ENCODE data around the gene FOXB2.
"Not testable (repeated sequence)": the region's sequence is repeated elsewhere in the genome, so short reads cannot be mapped to it uniquely, and the experiment has no call there.

FOXB2 gene

DNA sequence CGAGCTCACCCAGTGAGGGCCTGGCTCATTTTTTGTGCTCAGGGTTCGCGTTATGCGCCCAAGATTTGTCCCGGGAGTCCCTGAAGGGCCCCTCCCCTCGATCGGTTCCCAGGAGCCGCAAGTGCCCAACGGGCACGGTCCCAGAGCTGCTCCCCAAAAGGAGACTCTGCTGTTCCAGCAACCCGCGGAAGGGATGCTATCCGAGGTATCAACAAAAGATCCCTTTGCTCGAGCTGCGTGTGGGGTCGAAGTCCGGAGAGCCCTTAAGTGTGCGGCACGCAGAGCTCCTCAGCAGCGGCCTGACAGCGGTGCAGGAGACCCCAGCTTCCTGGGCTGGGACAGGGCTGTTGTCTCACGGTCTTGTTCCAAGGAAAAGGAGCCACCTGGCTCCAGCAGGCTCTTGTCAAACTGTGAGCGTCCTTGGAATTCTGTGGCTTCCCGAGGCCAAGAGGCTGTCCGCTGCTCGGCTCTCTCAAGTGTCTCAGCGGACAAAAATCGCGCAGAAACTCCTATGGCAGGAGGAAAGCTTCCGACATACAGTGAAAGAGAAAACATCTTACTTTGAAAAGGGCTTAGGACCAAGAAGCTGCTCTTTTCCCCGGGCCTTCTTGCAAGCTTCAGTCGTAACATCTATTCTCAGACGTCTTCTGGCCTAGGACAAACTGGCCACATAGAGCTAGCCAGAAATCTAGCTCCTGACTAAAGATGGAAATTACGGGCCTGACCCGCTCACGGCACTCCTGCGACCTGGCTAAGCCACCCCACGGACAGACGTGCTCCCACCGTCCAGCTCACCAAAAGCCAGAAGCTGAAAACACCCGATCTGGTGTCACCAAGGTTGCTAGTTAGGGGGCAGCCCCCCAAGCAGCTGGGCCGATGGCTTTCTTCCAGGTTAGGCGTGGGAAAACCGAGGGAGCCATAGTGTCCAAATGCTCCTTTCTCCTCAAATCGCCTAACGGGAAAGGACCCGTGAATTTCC lies 2.6 kb upstream of the FOXB2 start:
- DNase-seq (ENCODE audit: low read depth) = no peak

DNA sequence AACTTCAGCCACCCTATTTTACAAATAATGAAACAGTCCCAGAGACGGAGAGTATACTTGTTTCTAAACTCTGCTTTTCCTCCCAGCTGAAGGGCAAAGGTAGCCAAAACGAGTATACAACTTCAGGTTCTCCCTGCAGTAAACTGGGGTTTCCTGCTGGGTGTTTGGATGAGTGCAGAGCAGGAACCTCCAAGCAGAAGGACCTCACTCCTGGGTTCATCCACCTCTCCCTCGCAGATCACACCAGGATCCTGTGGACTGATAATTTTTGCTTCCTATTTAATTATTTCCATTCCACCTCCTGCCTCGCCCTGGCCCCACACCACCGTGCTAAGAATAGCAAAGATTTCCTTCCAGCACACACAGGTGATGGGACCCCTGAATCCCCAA lies 2.0 kb upstream of the FOXB2 start:
- DNase-seq (ENCODE audit: low read depth) = no peak

DNA sequence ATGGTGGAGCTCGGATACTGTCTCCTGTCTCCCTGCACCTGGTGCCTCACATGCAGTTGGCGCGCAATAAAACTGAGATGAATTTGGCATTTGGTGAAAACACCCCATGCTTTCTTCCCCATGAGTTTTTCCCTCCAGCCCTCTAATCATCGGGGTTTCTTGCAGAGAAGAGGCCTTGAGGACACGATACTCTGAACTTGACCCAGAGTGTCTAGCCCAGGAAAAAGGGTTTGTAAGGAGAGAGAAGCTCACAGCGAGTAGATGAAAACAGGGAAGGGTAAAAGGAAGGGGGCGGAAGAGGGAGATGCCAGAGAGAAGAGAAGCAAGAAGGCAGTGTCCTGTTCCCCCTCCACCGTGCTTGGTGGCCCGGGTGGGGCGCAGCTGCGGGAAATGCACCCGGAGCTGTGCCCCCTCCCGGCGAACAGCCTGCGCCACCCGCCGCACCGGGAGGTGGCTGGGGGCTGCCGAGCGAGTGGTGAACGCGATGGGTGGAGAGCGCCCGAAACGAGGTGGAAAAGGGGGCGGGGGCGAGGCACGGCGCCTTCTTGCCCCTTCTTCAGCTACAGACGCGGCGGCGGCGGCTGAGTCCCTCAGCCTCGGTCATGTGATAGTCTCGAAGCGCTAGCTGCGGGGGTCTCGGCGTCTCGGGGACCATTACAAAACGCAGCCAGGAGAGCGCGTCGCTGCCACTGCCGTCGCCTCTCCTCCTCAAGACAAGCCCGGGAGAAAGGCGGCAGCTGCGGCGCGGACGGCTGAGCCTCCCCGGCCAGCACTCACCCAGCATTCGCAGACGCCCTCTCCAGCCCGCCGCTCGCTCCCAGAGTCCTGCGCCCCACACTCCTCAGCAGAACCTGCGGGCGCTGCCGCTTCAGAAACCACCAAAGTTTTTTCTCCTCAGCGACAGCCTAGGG lies 1.1 kb upstream of the FOXB2 start:
- no peak for DNase-seq (ENCODE audit: low read depth)

DNA sequence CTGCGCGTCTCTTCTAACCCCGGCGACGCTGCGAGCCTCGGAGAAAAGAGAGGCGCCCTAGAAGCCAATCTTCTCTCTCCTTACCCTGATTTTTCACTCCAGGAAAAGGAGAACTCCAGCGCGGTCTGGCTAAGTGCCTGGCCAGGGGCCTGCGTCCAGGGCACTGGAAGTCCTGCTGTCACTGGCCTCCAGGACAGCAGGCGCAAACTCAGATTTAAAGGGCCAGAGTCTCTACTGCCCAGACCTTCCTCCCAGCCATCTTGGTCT lies 553 bp upstream of the FOXB2 start:
- no peak for DNase-seq (ENCODE audit: low read depth)

GRCh38 chr9:77019926-77020412 lies 514 bp downstream of the FOXB2 start:
- no peak for DNase-seq (ENCODE audit: low read depth)

DNA sequence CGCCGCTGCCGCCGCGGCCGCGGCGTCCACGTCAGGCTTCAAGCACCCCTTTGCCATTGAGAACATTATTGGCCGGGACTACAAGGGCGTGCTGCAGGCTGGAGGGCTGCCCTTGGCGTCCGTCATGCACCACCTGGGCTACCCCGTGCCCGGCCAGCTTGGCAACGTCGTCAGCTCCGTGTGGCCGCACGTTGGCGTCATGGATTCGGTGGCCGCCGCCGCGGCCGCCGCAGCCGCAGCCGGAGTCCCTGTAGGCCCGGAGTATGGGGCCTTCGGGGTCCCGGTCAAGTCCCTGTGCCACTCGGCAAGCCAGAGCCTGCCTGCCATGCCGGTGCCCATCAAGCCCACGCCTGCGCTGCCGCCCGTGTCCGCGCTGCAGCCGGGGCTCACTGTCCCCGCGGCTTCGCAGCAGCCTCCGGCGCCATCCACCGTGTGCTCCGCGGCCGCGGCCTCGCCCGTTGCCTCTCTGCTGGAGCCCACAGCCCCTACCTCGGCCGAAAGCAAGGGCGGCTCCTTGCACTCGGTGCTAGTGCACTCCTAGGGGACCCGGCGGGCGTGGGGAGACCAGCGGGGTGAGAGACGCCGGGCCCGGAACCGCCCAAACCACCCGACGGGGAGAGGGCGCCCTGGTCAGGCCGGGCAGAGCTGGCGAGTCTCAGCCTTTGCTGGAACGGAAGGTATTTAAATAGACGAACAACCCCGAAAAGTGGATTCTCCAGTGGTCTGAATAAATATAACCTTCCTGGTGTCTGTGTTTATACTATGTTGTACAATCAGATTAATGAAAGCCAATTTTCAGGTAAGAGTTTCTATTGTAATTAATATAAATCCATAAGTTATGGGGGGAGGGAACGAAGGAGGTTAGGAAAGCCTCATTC lies 1.2 kb downstream of the FOXB2 start:
- no peak for DNase-seq (ENCODE audit: low read depth)

- DNase-seq (ENCODE audit: low read depth) = no peak
Observed at GRCh38 chr9:77021291-77021894, 1.9 kb downstream of the FOXB2 start.

DNA sequence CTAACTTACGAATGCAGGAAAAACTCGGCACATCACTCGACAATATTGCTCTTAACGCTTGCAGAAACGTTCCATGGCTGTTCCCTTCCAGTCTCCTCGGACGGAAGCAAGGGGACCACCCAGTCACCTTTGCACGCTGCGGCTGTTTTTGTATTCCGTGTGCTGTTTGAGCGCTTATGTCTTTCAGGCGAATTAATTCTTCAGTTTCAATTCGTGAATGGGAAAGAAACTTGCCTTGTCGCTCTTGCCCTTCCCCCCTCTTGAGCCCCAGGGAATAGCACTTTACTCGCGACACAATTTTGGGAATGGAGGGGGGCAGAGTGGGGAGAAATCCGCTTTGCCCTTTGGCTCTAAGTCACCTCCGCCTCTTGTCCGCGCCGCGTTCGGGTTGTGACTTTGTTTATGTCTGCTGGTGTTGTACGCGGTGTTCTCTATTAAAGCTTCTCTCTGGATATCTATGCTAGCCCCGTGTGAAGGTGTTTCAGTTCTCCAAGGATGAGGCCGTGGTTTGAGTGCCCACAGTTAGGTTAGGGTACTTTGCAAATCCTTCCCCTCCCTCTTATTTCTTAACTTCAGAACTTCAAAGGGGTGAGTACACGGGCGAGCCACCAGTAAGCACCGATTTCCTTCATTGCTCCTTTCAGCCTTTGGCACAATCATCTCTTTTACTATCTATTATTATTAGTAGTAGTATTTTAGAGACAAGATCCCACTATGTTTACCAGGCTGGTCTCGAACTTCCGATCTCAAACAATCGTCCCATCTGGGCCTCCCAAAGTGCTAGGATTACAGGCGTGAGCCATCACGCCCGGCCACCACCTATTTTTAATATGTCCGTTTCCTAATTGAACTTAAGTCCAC lies 2.7 kb downstream of the FOXB2 start:
- no peak for DNase-seq (ENCODE audit: low read depth)

GRCh38 chr9:77022783-77023440 lies 3.5 kb downstream of the FOXB2 start:
- no peak for DNase-seq (ENCODE audit: low read depth)

DNA sequence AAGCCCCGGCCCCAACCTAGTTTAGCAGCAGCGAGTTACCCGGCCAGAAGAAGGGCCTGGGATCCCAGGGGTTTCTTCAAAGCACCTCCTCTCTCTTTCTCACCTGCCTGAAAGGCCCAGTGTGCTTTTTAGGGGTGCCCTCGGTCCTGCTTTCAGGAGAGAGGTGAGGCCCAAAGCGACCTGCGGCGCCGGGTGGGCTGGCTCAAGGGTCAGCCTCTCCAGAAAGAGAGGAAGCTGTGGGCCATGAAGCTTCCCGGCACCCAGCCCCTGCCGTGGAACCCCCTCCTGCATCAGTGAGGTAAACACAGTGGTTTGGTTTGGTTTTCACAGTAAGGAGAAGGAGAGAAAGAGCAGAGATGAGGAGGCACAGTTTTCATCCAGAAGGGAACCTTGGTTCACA lies 4.3 kb downstream of the FOXB2 start:
- no peak for DNase-seq (ENCODE audit: low read depth)

DNA sequence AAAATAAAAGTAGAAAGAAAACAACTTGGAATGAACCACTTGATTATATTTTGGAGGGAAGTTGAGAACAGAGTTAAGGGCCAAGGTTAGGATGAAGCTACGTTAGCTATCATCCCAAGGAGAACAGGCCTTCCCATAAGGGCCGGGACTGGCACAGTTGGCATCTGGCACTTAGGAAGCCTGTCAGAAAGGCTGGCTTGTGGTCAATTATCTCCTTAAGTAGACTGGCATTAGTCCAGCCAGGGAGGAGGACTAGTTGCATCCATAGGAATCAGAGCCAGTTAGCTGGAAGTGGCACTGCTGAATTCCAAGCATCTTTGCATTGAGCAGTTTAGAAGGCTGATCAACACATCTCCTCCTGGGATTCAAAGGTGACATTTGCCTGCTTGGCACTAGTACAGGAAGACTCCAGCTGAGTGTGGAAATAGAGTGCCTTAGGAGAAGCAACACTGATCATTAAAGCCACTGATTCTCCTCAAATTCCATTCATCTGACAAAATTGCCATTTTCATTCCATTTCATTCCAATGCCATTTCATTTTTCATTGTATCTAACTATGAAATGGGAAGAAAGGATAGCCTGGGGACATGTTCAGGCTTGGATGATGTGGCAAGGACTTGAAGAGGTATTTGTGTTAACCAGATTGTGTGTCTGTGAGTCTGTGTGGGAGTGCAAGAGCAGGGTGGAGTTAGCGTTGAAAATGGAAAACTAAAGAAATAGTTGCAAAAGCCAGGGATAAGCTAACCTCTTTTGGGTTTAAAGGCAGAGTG lies 5.5 kb downstream of the FOXB2 start:
- DNase-seq (ENCODE audit: low read depth) = no peak

- DNase-seq (ENCODE audit: low read depth) = no peak
Observed at GRCh38 chr9:77028478-77028877, 9.0 kb downstream of the FOXB2 start.

DNA sequence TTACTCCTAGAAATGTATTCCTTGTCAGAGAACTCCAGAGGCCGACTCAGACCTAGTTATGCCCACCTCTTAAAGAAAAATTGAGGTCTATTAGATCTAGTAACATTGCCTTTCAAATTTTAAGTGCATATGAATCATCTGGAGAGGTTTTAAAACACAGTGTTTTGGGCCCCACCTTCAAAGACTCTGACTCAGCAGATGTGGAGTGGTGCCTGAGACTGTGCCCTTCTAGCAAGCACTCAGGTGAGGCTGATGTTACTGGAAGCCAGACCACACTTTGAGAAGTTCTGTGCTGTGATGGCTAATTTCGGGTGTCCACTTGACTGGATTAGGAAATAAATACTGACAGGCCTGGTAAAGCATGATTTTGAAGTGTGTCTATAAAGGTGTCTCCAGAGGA lies 10.6 kb downstream of the FOXB2 start:
- no peak for DNase-seq (ENCODE audit: low read depth)

GRCh38 chr9:77038281-77039036 lies 19.0 kb downstream of the FOXB2 start:
- no peak for DNase-seq (ENCODE audit: low read depth)

GRCh38 chr9:77040340-77040739 lies 20.9 kb downstream of the FOXB2 start:
- DNase-seq (ENCODE audit: low read depth) = no peak

DNA sequence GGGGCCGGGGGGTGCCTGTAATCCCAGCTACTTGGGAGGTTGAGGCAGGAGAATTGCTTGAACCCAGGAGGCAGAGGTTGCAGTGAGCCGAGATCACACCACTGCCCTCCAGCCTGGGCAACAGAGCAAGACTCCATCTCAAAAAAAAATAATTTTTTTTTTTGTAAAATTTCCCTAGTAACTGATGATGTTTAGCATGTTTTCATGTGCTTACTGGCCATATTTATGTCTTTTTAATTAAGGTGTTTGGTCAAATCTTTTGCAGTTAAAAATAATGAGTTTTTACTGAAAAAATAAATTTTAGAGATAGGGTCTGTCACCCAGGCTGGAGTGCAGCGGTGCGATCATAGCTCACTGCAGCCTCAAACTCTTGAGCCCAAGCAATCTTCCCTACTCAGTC lies 24.3 kb downstream of the FOXB2 start:
- DNase-seq (ENCODE audit: low read depth) = not testable (repeated sequence)

DNA sequence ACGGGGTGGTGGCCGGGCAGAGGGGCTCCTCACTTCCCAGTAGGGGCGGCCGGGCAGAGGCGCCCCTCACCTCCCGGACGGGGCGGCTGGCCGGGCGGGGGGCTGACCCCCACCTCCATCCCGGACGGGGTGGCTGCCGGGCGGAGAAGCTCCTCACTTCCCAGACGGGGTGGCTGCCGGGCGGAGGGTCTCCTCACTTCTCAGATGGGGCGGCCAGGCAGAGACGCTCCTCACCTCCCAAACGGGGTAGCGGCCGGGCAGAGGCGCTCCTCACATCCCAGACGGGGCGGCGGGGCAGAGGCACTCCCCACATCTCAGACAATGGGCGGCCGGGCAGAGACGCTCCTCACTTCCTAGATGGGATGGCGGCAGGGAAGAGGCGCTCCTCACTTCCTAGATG lies 41.2 kb downstream of the FOXB2 start:
- not testable (repeated sequence) for DNase-seq (ENCODE audit: low read depth)

DNA sequence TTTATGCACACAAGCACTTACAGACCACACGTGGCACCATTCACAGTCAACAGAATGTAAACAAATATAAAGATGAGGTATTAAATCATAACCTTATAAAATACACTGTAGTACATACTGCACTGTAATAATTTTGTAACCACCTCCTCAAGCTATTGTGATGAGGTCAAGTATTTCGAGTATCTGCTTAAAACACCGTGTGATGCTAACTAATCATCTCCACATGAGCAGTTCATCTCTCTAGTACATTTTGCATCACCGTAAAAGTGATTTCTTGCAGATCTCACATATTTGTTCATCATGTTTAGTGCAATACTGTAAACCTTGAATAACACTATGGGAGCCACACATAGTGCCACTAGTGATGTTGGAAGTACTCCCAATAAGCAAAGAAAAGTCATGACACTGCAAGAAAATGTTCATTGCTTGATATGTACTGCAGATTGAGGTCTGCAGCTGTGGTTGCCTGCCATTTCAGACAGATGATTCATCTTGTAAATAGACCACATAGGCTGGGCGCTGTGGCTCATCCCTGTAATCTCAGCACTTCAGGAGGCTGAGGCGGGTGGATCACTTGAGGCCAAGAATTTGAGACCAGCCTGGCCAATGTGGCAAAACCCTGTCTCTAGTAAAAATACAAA lies 44.3 kb downstream of the FOXB2 start:
- no peak for DNase-seq (ENCODE audit: low read depth)
